IMR-90 (cell line): ENCODE results near the gene ANGEL1. TPM values are rescaled to one million over a fixed set of nuclear protein-coding genes. Genes with fewer than 3 reads are reported as not detected.

Source experiments
- ATAC-seq: fragments of 200-7000 bp; cut with Tn5 transposase; 2 replicates; pipeline ENCODE4 v1.9.1; 2020; ENCODE audit warnings: low read depth, mild to moderate bottlenecking, moderate library complexity
- BruUV-seq: library from RNA; stranded (reverse); fragments of 400-500 nt; replicated peaks from 2 replicates; lab custom pipeline; 2021; lab: Mats Ljungman, UMichigan
- CTCF ChIA-PET: fragments of 300-600 bp; formaldehyde crosslinking; extraction: SDS; loops from one replicate; lab custom pipeline; 2021; ENCODE audit warnings: antibody characterized with exemption; lab: Yijun Ruan, JAX
- POLR2A ChIA-PET: fragments of 300-600 bp; sonication (Branson Sonifier 250); formaldehyde crosslinking; loops from one replicate; lab custom pipeline; 2022; ENCODE audit warnings: antibody characterized with exemption; ENCODE audit not compliant: unreplicated experiment; lab: Charles Lee
- DNase-seq: peaks from one replicate; pipeline ENCODE4 v3.0.0; 2013
- H2AFZ ChIP-seq: replicated peaks from 2 replicates; pipeline ENCODE3; 2013; ENCODE audit warnings: low read length, mild to moderate bottlenecking; ENCODE audit not compliant: poor library complexity
- H2AK5ac ChIP-seq: 2 replicates; pipeline ENCODE4 v1.6.1; 2013; ENCODE audit warnings: low read depth, low read length, inconsistent platforms
- H2AK9ac ChIP-seq: replicated peaks from 2 replicates; pipeline ENCODE3; 2013; ENCODE audit warnings: mild to moderate bottlenecking, low read depth, low read length, moderate library complexity; ENCODE audit not compliant: poor library complexity
- H2BK120ac ChIP-seq: 2 replicates; pipeline ENCODE4 v1.6.1; 2013; ENCODE audit warnings: low read depth, low read length, inconsistent platforms
- H2BK15ac ChIP-seq: 3 replicates; pipeline ENCODE4 v1.6.1; 2013; ENCODE audit warnings: low read depth, low read length, inconsistent platforms
- H2BK20ac ChIP-seq: 2 replicates; pipeline ENCODE4 v1.6.1; 2013; ENCODE audit warnings: low read depth, mild to moderate bottlenecking, inconsistent platforms, low read length, moderate library complexity
- H2BK5ac ChIP-seq: 2 replicates; pipeline ENCODE4 v1.6.1; 2013; ENCODE audit warnings: mild to moderate bottlenecking, low read depth, low read length, inconsistent platforms; ENCODE audit not compliant: poor library complexity, severe bottlenecking
- H3K14ac ChIP-seq: replicated peaks from 2 replicates; pipeline ENCODE4 v1.6.1; 2013; ENCODE audit warnings: low read depth, low read length, inconsistent platforms
- H3K18ac ChIP-seq: 2 replicates; pipeline ENCODE4 v1.6.1; 2013; ENCODE audit warnings: low read depth, low read length, control low read depth
- H3K23ac ChIP-seq: 2 replicates; pipeline ENCODE4 v1.6.1; 2013; ENCODE audit warnings: low read depth, low read length, inconsistent platforms
- H3K27ac ChIP-seq: 2 replicates; pipeline ENCODE4 v1.5.1; 2013; ENCODE audit warnings: mild to moderate bottlenecking, control low read depth, low read length; ENCODE audit not compliant: insufficient read depth
- H3K27me3 ChIP-seq: 2 replicates; pipeline ENCODE4 v1.6.1; 2013; ENCODE audit warnings: low read length; ENCODE audit not compliant: control insufficient read depth, insufficient read depth
- H3K36me3 ChIP-seq: 2 replicates; pipeline ENCODE4 v1.6.1; 2013; ENCODE audit warnings: low read length, mixed read lengths; ENCODE audit not compliant: control insufficient read depth, insufficient read depth
- H3K4ac ChIP-seq: 2 replicates; pipeline ENCODE4 v1.6.1; 2013; ENCODE audit warnings: low read depth, low read length, inconsistent platforms
- H3K4me1 ChIP-seq: 2 replicates; pipeline ENCODE4 v1.6.1; 2013; ENCODE audit warnings: low read length, mixed read lengths; ENCODE audit not compliant: control insufficient read depth, insufficient read depth
- H3K4me2 ChIP-seq: 2 replicates; pipeline ENCODE4 v1.6.1; 2013; ENCODE audit warnings: low read depth, mild to moderate bottlenecking, control low read depth, low read length, moderate library complexity
- H3K4me3 ChIP-seq: 2 replicates; pipeline ENCODE4 v1.5.1; 2013; ENCODE audit warnings: low read depth, mild to moderate bottlenecking, control low read depth, low read length, moderate library complexity; ENCODE audit not compliant: insufficient read depth
- H3K56ac ChIP-seq: 2 replicates; pipeline ENCODE4 v1.6.1; 2013; ENCODE audit warnings: low read length, inconsistent platforms; ENCODE audit not compliant: insufficient read depth; ENCODE audit errors: extremely low read depth
- H3K79me1 ChIP-seq, 2 experiments: 2 replicates each; pipeline ENCODE4 v1.6.1; 2013; ENCODE audit warnings: low read length in 2 of 2, inconsistent platforms in 1 of 2, low read depth in 1 of 2
- H3K9ac ChIP-seq: 2 replicates; pipeline ENCODE4 v1.6.1; 2013; ENCODE audit warnings: low read depth, low read length, control low read depth
- H3K9me1 ChIP-seq: 2 replicates; pipeline ENCODE4 v1.6.1; 2013; ENCODE audit warnings: low read length, inconsistent platforms; ENCODE audit not compliant: insufficient read depth
- H3K9me3 ChIP-seq: 2 replicates; pipeline ENCODE4 v1.6.1; 2013; ENCODE audit warnings: low read length; ENCODE audit not compliant: control insufficient read depth, insufficient read depth
- H4K20me1 ChIP-seq: 2 replicates; pipeline ENCODE4 v1.6.1; 2013; ENCODE audit warnings: low read length, inconsistent platforms; ENCODE audit not compliant: insufficient read depth
- H4K5ac ChIP-seq: 2 replicates; pipeline ENCODE4 v1.6.1; 2013; ENCODE audit warnings: mild to moderate bottlenecking, low read depth, low read length, control low read depth
- H4K8ac ChIP-seq, 2 experiments: 2 replicates each; pipeline ENCODE4 v1.6.1; 2013; ENCODE audit warnings: low read depth in 2 of 2, low read length in 2 of 2, control low read depth in 1 of 2, inconsistent platforms in 1 of 2
- H4K91ac ChIP-seq: 2 replicates; pipeline ENCODE4 v1.6.1; 2013; ENCODE audit warnings: low read depth, low read length, inconsistent platforms; ENCODE audit not compliant: insufficient read depth
- BHLHE40 ChIP-seq: fragments of 150-350 bp; IDR thresholded peaks from 2 replicates; pipeline ENCODE4 v1.6.1; 2016; ENCODE audit warnings: mild to moderate bottlenecking, low read depth, low read length
- CEBPB ChIP-seq: IDR thresholded peaks from 2 replicates; pipeline ENCODE4 v1.6.1; 2012; ENCODE audit warnings: low read depth, low read length, improper control_type of control experiment
- CHD1 ChIP-seq: IDR thresholded peaks from 2 replicates; pipeline ENCODE4 v1.6.1; 2012; ENCODE audit warnings: low read depth, low read length, improper control_type of control experiment
- CTCF ChIP-seq: conservative IDR thresholded peaks from 2 replicates; pipeline ENCODE4 v1.5.1; 2012; ENCODE audit warnings: mild to moderate bottlenecking, low read depth, low read length, improper control_type of control experiment
- ELK1 ChIP-seq: fragments of 150-350 bp; IDR thresholded peaks from 2 replicates; pipeline ENCODE4 v1.6.1; 2016; ENCODE audit warnings: low read depth, mild to moderate bottlenecking, low read length, moderate library complexity, borderline replicate concordance
- FOS ChIP-seq: fragments of 150-350 bp; IDR thresholded peaks from 2 replicates; pipeline ENCODE4 v1.6.1; 2016; ENCODE audit warnings: low read depth, low read length
- MAFK ChIP-seq: IDR thresholded peaks from 2 replicates; pipeline ENCODE4 v1.6.1; 2012; ENCODE audit warnings: low read depth, low read length, improper control_type of control experiment
- MAZ ChIP-seq: IDR thresholded peaks from 2 replicates; pipeline ENCODE4 v1.6.1; 2012; ENCODE audit warnings: low read depth, mild to moderate bottlenecking, low read length, improper control_type of control experiment, moderate library complexity, borderline replicate concordance
- MXI1 ChIP-seq: IDR thresholded peaks from 2 replicates; pipeline ENCODE4 v1.6.1; 2012; ENCODE audit warnings: low read depth, mild to moderate bottlenecking, low read length, moderate library complexity, borderline replicate concordance
- NFE2L2 ChIP-seq: fragments of 150-350 bp; IDR thresholded peaks from 2 replicates; pipeline ENCODE4 v1.6.1; 2016; ENCODE audit warnings: low read depth, mild to moderate bottlenecking, low read length
- POLR2A ChIP-seq: IDR thresholded peaks from 2 replicates; pipeline ENCODE4 v1.6.1; 2012; ENCODE audit warnings: mild to moderate bottlenecking, low read depth, low read length
- RAD21 ChIP-seq: IDR thresholded peaks from 2 replicates; pipeline ENCODE4 v1.6.1; 2012; ENCODE audit warnings: low read length, improper control_type of control experiment
- RCOR1 ChIP-seq: IDR thresholded peaks from 2 replicates; pipeline ENCODE4 v1.6.1; 2012; ENCODE audit warnings: mild to moderate bottlenecking, low read length, improper control_type of control experiment; ENCODE audit not compliant: insufficient replicate concordance
- RFX5 ChIP-seq: IDR thresholded peaks from 2 replicates; pipeline ENCODE4 v1.8.0; 2012; ENCODE audit warnings: low read depth, mild to moderate bottlenecking, low read length, moderate library complexity
- SMC3 ChIP-seq: fragments of 150-350 bp; IDR thresholded peaks from 2 replicates; pipeline ENCODE4 v1.6.1; 2016; ENCODE audit warnings: low read depth, mild to moderate bottlenecking, antibody characterized with exemption, low read length, moderate library complexity
- USF2 ChIP-seq: fragments of 150-350 bp; IDR thresholded peaks from 2 replicates; pipeline ENCODE4 v1.6.1; 2017; ENCODE audit warnings: mild to moderate bottlenecking, antibody characterized with exemption, low read length, low read depth
- WGBS, 2 experiments: methylation state at CpG; one replicate each; pipeline versions ENCODE4 v1.1.5 to v1.1.7; 2013; ENCODE audit warnings: missing lambda C conversion rate in 2 of 2; ENCODE audit not compliant: insufficient read length in 1 of 2; ENCODE audit errors: extremely low coverage in 2 of 2; 5-methylcytosine and 5-hydroxymethylcytosine counted together
- dilution Hi-C: fragments of 300-500 bp; cut with HindIII; formaldehyde crosslinking; loops from one replicate; pipeline ENCODE4 v1.14.3; 2018; ENCODE audit warnings: low sequenced_read_pairs; ENCODE audit not compliant: unreplicated experiment
- in situ Hi-C: fragments of 300-500 bp; cut with MboI; formaldehyde crosslinking; loops from 3 replicates; pipeline ENCODE4 v1.14.3; 2019; ENCODE audit warnings: low sequenced_read_pairs, inconsistent platforms, mixed read lengths
- intact Hi-C: fragments of 100-400 bp; cut with micrococcal nuclease; formaldehyde crosslinking; loops from 2 replicates; pipeline ENCODE4 v1.10.0; 2022
- polyA plus RNA-seq, 3 experiments: library from polyadenylated mRNA; depleted of rRNA; stranded (reverse); fragments of >200 nt; gene quantifications; 2 replicates each; pipeline ENCODE4 v1.2.3, GENCODE V29; 2012; ENCODE audit warnings: low replicate concordance in 1 of 3
- total RNA-seq: library from RNA; depleted of rRNA; stranded (reverse); fragments of >200 nt; gene quantifications from 2 replicates; pipeline ENCODE4 v1.2.3, GENCODE V29; 2012

ANGEL1 gene
- total and polyA plus RNA-seq, 2 of the 4 experiments (the other 2 are of a cell fraction): 4.1 to 10.0 TPM

GRCh38 chr14:76810525-76810924 is 2.2 kb downstream of the ANGEL1 start:
- Histone ChIP-seq H3K4me2 (no peak overlapping the region), H3K4ac (no peak overlapping the region), H3K4me3 (no peak overlapping the region), H3K14ac (no peak overlapping the region), H2AFZ (no peak overlapping the region), H3K18ac (no peak overlapping the region), H3K23ac (no peak overlapping the region), H4K20me1 (no peaks in the 10 kb centered on the region), H3K9ac (no peak overlapping the region), H4K8ac (no peak overlapping the region), H4K5ac (no peak overlapping the region), H3K36me3 (peaks cover 9% of the 10 kb centered on the region), H2AK9ac (no peak overlapping the region), H3K27me3 (no peaks in the 10 kb centered on the region), H2BK120ac (no peak overlapping the region), H2BK5ac (no peak overlapping the region), H3K56ac (no peak overlapping the region), H4K91ac (no peak overlapping the region), H3K27ac (no peak overlapping the region), H3K9me3 (no peaks in the 10 kb centered on the region), H2AK5ac (no peak overlapping the region), H3K4me1 (no peaks in the 10 kb centered on the region), H3K79me1 (0 out of 4 replicates have a peak, but pooled peaks cover 0 to 8% of the 10 kb centered on the region in 2 experiments), H2BK15ac (no peak overlapping the region), H3K9me1 (peaks cover 3% of the 10 kb centered on the region; the same call in 1 of the 2 replicates), H2BK20ac (no peak overlapping the region)
- DNase-seq (no peak), ATAC-seq (no peak)
- ChIA-PET POLR2A (no interaction called here), CTCF (interaction anchor here (0.6 to 2.1 kb wide), 10 partner anchors 8 to 595 kb away, joined by 3 to 15 read pairs (median 4); no protein-coding TSS in a partner anchor)
- BruUV-seq: no TSS peak
- WGBS, 2 experiments: no CpG with 5 or more reads among the region's 3 CpGs
- no peak for TF ChIP-seq CHD1
- no peak for TF ChIP-seq USF2
- TF ChIP-seq RCOR1: no peak
- TF ChIP-seq MXI1: no peak
- TF ChIP-seq NFE2L2: no peak
- TF ChIP-seq SMC3: no peak
- TF ChIP-seq CTCF: no peak
- no peak for TF ChIP-seq RAD21
- TF ChIP-seq BHLHE40: no peak
- no peak for TF ChIP-seq RFX5
- TF ChIP-seq MAFK: no peak
- no peak for TF ChIP-seq CEBPB
- TF ChIP-seq POLR2A: no peak
- no peak for TF ChIP-seq ELK1
- no peak for TF ChIP-seq FOS
- TF ChIP-seq MAZ: no peak
- intact Hi-C loops (no loop called here), in situ Hi-C loops (no loop called here), dilution Hi-C loops (no loop called here)
